ENCODE results near the gene TAS2R40.

DNA sequence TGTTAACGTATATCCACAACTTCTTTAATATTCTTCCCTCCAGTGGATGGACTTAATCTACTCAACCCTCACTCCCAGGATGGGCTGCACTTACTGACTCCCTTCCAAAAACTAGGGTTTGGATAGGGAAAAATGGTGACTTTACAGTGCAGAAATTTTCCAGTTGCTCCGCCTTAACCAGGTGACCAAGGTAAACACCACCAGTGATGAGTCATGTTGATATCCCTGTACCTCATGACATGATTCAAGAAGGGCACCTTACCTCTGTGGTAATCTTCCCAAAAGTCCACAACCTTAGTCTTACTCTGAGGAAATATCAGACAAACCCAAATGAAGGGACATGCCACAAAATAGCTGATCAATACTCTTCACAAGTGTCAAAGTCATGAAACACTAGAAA lies 37.9 kb downstream of the TAS2R40 start:
- no peak for TF ChIP-seq CTCF (IDR thresholded peaks at IDR 0.05)
- TF ChIP-seq POLR2A (IDR thresholded peaks at IDR 0.05), result no peak

Measured in uterus (tissue), 2 donors.